Stimulated activated CD8-positive, alpha-beta memory T cell treated with anti-CD3 and anti-CD28 coated beads, Interleukin-7, amount 100 ng/mL, for 4 hours (primary cell): ENCODE results near the gene FHL2.

Experiments
- DNase-seq, 2 donors: peaks; one replicate each; pipeline ENCODE4 v3.0.0-alpha.2; 2020; ENCODE audit warnings: low read depth in 2 of 2

Gene FHL2

DNA sequence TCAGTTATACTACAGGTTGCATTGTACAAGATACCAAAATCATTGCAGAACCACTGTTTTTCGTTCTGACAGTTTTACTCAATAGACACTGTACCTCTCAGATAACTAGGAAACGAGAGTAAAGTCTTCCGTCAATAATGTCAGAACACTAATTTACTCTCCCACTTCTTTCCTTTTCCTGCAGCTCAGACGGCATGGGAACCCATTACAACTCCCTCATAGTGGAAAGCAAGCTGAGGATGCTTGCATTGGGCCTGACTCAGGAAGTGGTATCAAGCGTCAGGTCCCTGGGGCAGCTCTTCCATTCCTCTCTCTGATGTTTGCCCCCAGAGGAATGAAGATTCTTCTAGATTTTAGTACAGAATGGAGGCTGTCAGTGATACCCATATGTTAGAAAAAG is 23.9 kb upstream of the FHL2 start:
- DNase-seq, result no peak

DNA sequence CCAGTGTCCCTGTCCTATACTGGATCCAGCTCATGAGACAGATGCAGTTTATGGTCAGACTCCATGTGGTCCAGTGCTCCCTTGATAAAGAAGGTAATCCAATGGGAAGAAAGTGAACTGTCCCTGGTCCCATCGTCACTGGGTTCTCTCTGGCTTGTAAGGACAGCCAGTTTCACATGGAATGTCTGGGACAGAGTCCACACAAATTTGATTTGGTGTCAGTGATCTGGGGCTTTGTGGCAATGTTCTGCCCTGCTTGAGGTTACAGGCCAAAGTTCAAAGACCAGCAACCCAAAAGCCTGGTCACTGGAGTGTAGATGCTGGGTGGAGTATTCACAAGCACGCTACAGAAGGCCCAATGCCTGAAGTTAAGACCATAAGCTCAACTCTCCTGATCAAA is 22.2 kb upstream of the FHL2 start:
- no peak for DNase-seq

DNA sequence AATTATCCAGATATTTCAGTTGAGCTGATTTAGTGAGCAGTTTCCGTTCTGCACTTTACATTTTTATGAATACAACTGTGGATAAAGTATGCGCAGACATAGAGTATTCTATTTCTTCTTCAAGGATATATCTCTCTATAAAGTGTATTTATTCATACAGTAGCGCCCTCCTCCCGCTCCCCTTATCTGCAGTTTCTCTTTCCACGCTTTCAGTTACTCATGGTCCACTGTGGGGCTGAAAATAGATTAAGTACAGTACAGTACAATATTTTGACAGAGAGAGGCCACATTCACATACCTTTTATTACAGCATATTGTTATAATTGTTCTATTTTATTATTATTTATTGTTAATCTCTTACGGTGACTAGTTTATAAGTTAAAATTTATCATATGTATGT is 19.7 kb upstream of the FHL2 start:
- DNase-seq, result no peak

DNA sequence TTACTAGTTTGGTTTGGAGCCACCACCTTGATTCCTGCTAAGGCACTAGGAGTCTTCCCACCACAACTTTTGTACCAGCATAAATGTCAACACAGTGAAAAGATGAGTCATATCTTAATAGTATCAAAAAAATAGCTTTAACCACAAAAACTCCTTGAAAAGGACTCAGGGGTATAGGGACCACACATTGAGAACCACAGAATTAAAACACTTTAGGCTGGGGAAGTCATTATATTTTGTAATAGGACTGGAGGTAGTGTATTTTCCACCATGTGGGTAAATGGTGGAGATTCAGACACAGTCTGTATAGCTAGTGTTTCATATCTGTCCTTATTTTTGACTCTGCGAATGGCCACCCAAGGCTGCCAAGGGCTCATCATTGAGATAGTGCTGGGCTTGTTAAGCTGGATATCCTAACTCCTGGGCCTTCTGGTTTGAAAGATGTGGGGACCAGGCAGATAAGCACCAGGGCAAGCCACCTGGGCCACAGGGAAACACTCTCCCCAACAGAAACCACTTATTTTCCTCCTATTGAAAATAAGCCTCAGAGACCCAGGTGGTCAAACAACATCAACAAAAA is 19.1 kb upstream of the FHL2 start:
- DNase-seq, result no peak

DNA sequence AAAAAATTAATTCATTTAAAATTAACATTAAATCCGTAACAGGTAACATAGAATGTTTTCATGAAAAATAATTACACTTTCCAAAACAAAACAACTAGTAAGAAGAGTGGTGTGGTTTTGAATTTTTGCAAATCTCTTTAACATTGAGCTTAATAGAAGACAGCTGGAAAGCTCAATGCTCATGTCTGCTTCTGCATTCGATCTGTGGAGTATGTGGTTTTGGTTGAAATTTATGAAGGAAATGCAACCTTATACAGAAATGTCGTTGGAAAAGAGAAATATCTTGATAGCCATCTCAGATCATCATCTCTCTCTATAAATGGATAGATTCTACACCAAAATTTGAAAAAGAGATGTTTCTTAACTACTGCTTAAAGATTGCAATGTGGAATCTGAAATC is 17.3 kb upstream of the FHL2 start:
- DNase-seq, result no peak

GRCh38 chr2:105415007-105415406 is 16.2 kb upstream of the FHL2 start:
- DNase-seq, result no peak

GRCh38 chr2:105413206-105413605 is 14.4 kb upstream of the FHL2 start:
- no peak for DNase-seq

- no peak for DNase-seq
These were observed 13.7 kb upstream of the FHL2 start for GRCh38 chr2:105412584-105412983.

DNA sequence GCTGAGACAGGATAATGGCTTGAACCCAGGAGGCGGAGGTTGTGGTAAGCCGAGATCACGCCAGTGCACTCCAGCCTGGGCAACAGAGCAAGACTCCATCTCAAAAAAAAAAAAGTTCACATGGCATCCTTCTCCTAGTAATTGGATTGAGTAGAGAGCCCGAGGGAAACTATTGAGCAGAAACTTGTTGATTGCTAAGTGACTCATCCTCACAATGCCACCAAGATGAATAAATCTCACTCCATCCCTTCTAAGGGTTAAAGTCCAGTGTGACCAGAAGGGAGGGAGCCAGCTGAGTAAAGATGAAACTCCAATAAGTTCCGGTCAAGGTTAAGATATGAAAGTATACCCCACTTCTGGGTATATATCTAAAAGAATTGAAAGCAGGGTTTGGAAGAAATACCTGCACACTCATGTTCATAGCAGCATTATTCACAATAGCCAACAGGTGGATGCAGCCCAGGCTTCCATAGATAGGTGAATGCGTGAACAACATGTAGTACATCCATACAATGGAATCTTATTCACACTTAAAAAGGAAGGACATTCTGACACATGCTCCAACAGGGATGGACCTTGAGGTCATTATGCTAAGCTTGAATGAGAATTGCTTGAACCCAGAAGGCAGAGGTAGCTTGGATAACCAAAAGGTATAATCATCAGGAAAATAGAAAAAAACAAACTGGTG is 13.0 kb upstream of the FHL2 start:
- no peak for DNase-seq

DNA sequence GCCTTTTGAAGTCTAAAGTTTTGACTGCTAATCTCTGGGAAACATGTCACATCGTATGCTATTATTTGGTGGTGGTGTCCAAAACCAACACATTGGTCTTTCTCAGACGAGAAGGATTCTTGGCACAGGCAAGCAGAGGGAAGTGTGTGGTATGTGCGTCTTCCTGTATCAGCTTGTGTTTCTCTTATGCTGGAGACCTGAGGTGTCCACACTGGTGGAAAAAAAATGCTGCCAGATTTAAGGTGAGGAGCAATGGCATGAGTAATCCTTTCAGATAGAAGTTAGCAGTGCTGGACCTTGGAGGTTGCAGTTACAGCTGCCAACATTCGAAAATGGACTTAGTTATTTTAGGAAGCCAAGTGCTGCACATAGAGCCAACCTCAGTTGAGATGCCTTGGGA is 11.7 kb upstream of the FHL2 start:
- DNase-seq, result no peak

GRCh38 chr2:105409717-105410116 is 10.9 kb upstream of the FHL2 start:
- DNase-seq, result no peak

- DNase-seq, result no peak
These were observed 9.3 kb upstream of the FHL2 start for GRCh38 chr2:105407946-105408743.

DNA sequence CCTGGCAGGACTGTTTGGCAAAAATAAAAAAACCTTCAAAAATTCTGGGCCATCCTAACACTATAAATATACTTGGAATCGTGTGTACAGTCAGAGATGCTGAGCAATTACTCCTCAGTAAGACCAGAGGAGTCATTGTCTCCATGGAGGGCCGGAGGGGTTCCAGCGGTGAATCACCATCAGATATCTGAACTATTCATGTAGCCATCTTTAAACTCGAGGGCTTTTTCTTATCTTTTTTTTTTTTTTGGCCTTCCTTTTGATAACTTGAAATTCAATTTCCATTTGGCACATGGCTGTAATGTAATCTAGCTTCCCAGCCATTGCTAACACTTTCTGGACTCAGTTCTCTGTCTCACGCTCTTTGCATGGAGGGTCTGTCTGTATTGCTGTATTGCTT is 7.4 kb upstream of the FHL2 start:
- DNase-seq, result no peak

- no peak for DNase-seq
These were observed 6.4 kb upstream of the FHL2 start for GRCh38 chr2:105405291-105405690.

- DNase-seq, result no peak
These were observed 5.9 kb upstream of the FHL2 start for GRCh38 chr2:105404736-105405135.

- DNase-seq, result no peak
These were observed 5.2 kb upstream of the FHL2 start for GRCh38 chr2:105403783-105404698.

DNA sequence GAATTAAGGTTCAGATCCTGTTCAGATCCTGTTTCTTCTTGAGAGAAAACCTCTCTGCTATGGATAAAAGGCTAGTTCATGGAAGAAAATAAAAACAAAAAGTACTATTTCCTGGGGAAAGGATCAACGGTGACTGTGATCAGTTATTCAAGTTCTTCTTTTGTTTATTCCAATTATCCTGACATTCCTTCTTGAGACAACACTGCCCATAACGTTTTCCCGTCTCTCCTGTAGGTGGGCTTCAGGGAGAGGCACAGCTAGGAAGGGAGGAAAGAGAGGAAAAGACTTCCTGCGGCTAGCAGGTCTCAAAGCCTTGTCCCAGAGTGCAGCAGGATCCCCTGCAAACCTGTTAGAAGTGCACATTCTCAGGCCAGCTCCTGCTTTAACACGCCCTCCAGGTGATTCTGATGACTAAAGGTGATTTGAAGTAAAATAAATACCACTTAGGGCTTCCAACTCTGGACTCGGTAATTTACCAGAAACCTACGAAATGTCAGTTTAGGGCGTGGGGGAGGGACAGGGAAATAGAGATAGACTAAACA is 4.5 kb upstream of the FHL2 start:
- DNase-seq, result no peak

GRCh38 chr2:105402809-105403208 is 4.0 kb upstream of the FHL2 start:
- no peak for DNase-seq

- no peak for DNase-seq
These were observed 3.0 kb upstream of the FHL2 start for GRCh38 chr2:105401867-105402266.

- DNase-seq, result no peak
These were observed 1.3 kb upstream of the FHL2 start for GRCh38 chr2:105400138-105400540.

DNA sequence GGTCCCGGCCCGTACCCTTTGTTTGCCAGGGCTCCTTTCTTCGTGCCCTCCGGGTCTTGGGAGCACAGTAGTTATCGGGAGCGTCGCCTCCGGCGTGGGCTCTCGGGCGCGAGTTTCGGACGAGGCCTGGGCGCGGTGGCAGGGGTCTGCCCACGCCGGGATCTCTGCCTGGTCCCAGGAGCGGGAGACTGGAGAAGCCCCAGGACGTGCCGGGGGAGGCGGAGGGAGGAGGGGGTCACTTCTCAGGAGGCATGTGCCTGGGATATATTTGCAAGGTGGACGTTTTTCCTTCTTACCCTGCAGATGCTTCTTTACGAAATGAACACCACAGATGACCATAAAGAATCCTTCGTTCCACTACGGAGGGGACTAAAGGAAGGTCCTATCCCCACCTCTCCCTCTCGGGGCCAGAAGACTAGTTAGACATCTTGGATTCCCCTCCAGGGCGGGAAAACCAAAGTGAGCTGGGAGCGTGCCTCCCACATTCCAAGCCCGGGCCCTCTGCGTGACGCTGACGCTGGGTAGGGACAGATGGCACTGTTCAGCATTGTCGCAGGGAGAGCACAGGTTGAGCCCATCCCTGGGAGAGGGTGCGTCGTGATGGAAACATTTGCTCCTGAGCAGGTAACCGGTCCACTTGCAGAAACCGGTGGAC is 483 bp upstream of the FHL2 start:
- no peak for DNase-seq
